Suprapubic skin (tissue), 4 donors: ENCODE measurements around the gene POC1A. TPM values are rescaled to one million over a fixed set of nuclear protein-coding genes. Genes with fewer than 3 reads are reported as not detected.

Experiments
- DNase-seq, 2 donors: peaks; one replicate each; pipeline ENCODE4 v3.0.0-alpha.2; 2019; ENCODE audit warnings: low spot score in 2 of 2
- H3K27ac ChIP-seq: fragments of 200-600 bp; sonication (generic); one replicate; pipeline ENCODE4 v1.5.1; 2019
- H3K27me3 ChIP-seq: fragments of 200-600 bp; sonication (generic); one replicate; pipeline ENCODE4 v1.5.1; 2019
- H3K36me3 ChIP-seq: fragments of 200-600 bp; sonication (generic); one replicate; pipeline ENCODE4 v1.5.1; 2019
- H3K4me1 ChIP-seq: fragments of 200-600 bp; sonication (generic); one replicate; pipeline ENCODE4 v1.5.1; 2019
- H3K4me3 ChIP-seq: fragments of 200-600 bp; sonication (generic); one replicate; pipeline ENCODE4 v1.5.1; 2019; ENCODE audit warnings: mild to moderate bottlenecking
- H3K9me3 ChIP-seq: fragments of 200-600 bp; sonication (generic); one replicate; pipeline ENCODE4 v1.5.1; 2019
- EP300 ChIP-seq: sonication (generic); formaldehyde crosslinking; IDR thresholded peaks from one replicate; pipeline ENCODE4 v1.6.1; 2017; ENCODE audit warnings: antibody characterized with exemption
- POLR2A ChIP-seq, 2 donors: fragments of 450-650 bp; IDR thresholded peaks; one replicate each; pipeline ENCODE4 v1.6.1; 2017; ENCODE audit warnings: antibody characterized with exemption in 2 of 2, mild to moderate bottlenecking in 2 of 2, moderate library complexity in 2 of 2
- POLR2AphosphoS5 ChIP-seq, 3 donors: sonication (generic); formaldehyde crosslinking; IDR thresholded peaks; one replicate each; pipeline ENCODE4 v1.6.1; 2017; ENCODE audit warnings: antibody characterized with exemption in 3 of 3
- WGBS: methylation state at CpG from one replicate; pipeline ENCODE4 v1.1.5; 2018; 5-methylcytosine and 5-hydroxymethylcytosine counted together
- total RNA-seq, 4 donors: library from RNA; depleted of rRNA; stranded (reverse); fragments of >200 nt; gene quantifications; one replicate each; pipeline ENCODE4 v1.1.0, GENCODE V29; 2016
- TF ChIP-seq, protein P1 (sequence below), 2 donors: fragments of 200-600 bp in 1 of 2; fragments of 450-650 bp in 1 of 2; sonication (generic) in 1 of 2; IDR thresholded peaks; one replicate each; pipeline ENCODE4 v1.5.1; 2016 to 2019; ENCODE audit warnings: antibody characterized with exemption in 2 of 2, mild to moderate bottlenecking in 1 of 2, moderate library complexity in 1 of 2

POC1A gene
- total RNA-seq, 4 donors from 2014 or later: 1.1 to 4.8 (median 1.6) TPM

DNA sequence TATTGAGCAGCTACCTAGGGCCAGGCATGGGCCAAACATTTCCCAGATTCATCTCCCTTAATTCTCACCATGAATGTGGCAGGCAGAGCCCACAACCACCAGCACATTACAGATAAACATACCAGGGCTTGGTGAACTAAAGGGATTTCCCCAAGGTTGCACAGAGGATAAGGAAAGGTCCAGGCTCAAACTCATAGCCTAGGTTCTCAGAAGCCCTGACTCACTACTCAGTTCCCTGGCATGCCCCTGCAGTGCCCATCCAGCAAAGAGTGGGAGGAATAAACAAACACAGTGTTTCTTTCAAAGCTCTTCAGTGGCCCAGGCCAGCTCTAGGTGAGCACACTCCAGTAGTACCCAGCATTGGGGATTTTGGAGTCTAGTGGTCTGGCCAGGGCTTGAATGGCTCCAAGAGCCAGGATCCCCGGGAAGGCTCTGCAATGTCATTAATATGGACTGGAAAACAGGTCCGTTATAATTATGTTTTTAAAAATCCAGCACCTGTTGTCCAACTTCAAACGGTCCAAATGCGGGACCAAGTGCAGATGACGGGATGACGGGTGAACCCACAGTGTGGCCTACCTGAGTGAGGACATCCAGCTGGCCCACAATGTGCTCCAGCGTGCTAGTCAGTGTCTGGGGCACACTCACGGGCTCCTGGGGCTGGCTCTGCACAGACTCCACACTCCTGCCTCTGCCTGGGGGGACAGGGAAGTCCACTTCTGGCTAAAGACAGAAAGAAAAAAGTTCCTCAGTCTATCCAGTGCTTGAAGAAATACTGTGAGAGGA, 58.0 kb downstream of the POC1A start:
- no peak overlapping the region for H3K4me3 ChIP-seq
- 96% methylated on average over 8 of the region's 8 CpGs for WGBS
- H3K27me3 ChIP-seq: no peaks in the 10 kb centered on the region
- H3K27ac ChIP-seq: no peak overlapping the region
- DNase-seq: no peak
- TF ChIP-seq, protein P1, sequence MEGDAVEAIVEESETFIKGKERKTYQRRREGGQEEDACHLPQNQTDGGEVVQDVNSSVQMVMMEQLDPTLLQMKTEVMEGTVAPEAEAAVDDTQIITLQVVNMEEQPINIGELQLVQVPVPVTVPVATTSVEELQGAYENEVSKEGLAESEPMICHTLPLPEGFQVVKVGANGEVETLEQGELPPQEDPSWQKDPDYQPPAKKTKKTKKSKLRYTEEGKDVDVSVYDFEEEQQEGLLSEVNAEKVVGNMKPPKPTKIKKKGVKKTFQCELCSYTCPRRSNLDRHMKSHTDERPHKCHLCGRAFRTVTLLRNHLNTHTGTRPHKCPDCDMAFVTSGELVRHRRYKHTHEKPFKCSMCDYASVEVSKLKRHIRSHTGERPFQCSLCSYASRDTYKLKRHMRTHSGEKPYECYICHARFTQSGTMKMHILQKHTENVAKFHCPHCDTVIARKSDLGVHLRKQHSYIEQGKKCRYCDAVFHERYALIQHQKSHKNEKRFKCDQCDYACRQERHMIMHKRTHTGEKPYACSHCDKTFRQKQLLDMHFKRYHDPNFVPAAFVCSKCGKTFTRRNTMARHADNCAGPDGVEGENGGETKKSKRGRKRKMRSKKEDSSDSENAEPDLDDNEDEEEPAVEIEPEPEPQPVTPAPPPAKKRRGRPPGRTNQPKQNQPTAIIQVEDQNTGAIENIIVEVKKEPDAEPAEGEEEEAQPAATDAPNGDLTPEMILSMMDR (IDR thresholded peaks at IDR 0.05): no peak
- TF ChIP-seq POLR2AphosphoS5 (IDR thresholded peaks at IDR 0.05): no peak
- no peak for TF ChIP-seq EP300
- TF ChIP-seq POLR2A (IDR thresholded peaks at IDR 0.05): no peak
- H3K4me1 ChIP-seq: peaks cover 4% of the 10 kb centered on the region
- no peaks in the 10 kb centered on the region for H3K36me3 ChIP-seq
- no peaks in the 10 kb centered on the region for H3K9me3 ChIP-seq

DNA sequence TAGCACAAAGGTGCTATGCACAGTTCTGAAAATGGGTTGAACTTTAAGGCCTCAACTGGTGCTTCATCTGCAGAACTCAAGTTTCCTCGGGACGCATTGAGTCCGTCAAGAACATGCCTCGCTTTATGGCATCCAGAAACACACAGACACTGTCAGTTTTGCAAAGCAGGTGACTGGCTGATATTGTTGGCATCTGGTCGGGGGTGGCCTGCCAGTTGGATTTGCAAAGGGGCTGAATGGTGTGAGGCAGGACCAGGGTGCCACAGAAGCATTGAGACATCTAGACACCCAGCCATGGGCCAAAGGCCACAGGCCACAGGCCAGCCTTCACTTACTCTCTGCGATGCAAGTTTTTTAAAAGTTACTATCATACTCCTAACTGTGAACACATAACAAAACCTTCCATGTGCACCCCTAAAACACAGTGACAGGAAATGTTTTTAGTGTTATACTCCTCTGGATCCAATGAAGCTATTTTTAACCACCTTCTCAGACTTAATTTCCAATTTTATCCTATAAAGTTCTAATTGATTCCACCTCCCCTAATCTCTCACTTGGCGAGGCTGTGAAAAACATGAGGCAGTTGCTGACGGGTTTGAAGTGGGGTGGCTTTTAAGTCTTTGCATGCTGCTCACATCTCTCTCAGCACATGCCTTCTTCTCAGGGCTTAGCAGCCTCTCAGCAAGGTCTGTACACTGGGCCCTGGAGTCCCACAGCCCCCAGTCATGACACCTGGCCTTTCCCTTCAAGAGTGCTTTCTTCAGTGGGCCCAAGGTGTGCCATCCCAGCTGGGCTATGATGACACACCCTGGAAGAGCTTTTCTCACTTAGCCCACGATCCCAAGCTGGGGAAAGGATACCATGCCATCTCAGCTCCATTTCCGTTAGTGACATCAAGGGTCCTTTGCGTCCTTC, 59.4 kb downstream of the POC1A start:
- Histone ChIP-seq H3K9me3 (no peaks in the 10 kb centered on the region), H3K36me3 (no peaks in the 10 kb centered on the region), H3K27ac (no peak overlapping the region), H3K4me1 (peaks cover 17% of the 10 kb centered on the region), H3K27me3 (no peaks in the 10 kb centered on the region), H3K4me3 (no peak overlapping the region)
- no peak for DNase-seq
- WGBS: 94% methylated on average over 11 of the region's 11 CpGs
- no peak for TF ChIP-seq POLR2A (IDR thresholded peaks at IDR 0.05)
- TF ChIP-seq, protein P1 (IDR thresholded peaks at IDR 0.05): no peak
- TF ChIP-seq EP300: no peak
- TF ChIP-seq POLR2AphosphoS5 (IDR thresholded peaks at IDR 0.05): no peak

DNA sequence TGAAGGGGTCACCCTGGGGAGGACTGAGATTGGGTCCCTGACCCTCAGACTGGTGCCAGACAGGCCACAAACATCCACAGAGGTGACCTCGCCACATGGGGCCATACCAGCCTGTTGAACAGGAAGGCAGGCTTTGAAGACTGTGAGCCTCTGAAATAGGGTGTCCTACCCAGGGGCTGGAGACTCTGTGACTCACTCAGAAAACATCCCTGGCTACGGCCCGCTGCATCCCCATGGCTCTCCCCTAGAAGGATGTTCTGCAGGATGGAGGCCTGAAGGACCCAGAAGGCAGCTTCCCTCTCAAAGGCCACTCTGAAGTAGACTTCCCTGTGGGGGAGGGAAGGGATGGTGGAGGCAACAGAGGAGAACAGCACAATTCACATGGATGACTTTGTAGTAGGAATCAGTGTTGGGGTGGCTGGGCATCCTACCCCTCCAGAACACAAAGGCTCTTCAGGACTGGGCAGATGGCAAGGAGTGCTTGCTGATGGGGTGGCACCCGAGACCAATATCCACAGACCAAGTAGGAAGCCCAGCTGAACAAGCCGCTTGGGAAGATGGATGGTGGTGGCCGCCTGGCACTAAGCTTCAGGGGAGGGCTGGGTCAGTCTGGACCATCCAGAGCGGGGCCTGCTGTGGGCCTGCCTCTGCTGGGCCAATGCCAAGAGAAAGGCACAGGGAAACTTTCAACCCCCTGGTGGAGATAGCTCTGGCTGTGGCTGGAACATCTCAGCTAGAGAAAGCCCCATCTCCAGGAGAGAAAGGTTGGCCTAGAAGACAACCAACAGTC, 60.3 kb downstream of the POC1A start:
- WGBS: 87% methylated on average over 7 of the region's 7 CpGs
- Histone ChIP-seq H3K4me1 (peaks cover 25% of the 10 kb centered on the region), H3K36me3 (no peaks in the 10 kb centered on the region), H3K27me3 (no peaks in the 10 kb centered on the region), H3K9me3 (no peaks in the 10 kb centered on the region), H3K27ac (no peak overlapping the region), H3K4me3 (no peak overlapping the region)
- DNase-seq: no peak
- TF ChIP-seq POLR2AphosphoS5 (IDR thresholded peaks at IDR 0.05) (no peak), EP300 (no peak), POLR2A (IDR thresholded peaks at IDR 0.05) (no peak)
- TF ChIP-seq, protein P1 (IDR thresholded peaks at IDR 0.05): no peak

DNA sequence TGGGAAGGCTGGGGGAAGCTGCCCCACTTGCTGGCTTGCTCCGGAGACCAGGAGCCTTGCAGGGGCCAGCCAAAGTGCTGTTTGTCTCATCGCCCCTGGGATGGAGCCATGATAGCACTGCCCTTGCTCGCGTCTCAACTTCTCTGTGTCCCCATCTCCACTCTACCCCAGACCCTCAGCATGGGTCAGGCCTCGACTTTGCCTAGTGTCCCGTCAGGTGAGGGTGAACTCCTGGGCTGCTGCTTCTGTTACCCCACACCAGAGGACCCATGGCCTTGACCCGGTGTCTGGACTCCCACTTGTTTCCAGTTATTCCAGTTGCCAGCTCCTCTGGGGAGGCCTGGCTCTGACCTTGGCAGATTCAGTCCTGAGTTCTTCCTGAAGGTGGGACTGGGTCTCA, 61.3 kb downstream of the POC1A start:
- no peak for TF ChIP-seq POLR2AphosphoS5 (IDR thresholded peaks at IDR 0.05)
- TF ChIP-seq, protein P1 (IDR thresholded peaks at IDR 0.05): no peak
- TF ChIP-seq POLR2A (IDR thresholded peaks at IDR 0.05): no peak
- TF ChIP-seq EP300: no peak
- H3K27me3 ChIP-seq: no peaks in the 10 kb centered on the region
- no peak overlapping the region for H3K27ac ChIP-seq
- no peak overlapping the region for H3K4me3 ChIP-seq
- H3K9me3 ChIP-seq: no peaks in the 10 kb centered on the region
- no peaks in the 10 kb centered on the region for H3K36me3 ChIP-seq
- 88% methylated on average over 7 of the region's 7 CpGs for WGBS
- H3K4me1 ChIP-seq: peaks cover 32% of the 10 kb centered on the region
- no peak for DNase-seq
